Left hindlimb (tissue), 1 donor: Measurements from ENCODE around the gene SPPL3.
A peak's percentile ranks its signal among the peaks of the same experiment; 100 is the strongest.
"Not testable (repeated sequence)": the region's sequence is repeated elsewhere in the genome, so short reads cannot be mapped to it uniquely, and the experiment has no call there.

Experiments used
- DNase-seq: peaks from one replicate; pipeline ENCODE4 v3.0.0-alpha.2; 2018

The SPPL3 gene

GRCh38 chr12:120740871-120741270, 163.3 kb downstream of the SPPL3 start:
- no peak for DNase-seq

- DNase-seq, result no peak
These were observed 164.1 kb downstream of the SPPL3 start for GRCh38 chr12:120739821-120740613.

DNA sequence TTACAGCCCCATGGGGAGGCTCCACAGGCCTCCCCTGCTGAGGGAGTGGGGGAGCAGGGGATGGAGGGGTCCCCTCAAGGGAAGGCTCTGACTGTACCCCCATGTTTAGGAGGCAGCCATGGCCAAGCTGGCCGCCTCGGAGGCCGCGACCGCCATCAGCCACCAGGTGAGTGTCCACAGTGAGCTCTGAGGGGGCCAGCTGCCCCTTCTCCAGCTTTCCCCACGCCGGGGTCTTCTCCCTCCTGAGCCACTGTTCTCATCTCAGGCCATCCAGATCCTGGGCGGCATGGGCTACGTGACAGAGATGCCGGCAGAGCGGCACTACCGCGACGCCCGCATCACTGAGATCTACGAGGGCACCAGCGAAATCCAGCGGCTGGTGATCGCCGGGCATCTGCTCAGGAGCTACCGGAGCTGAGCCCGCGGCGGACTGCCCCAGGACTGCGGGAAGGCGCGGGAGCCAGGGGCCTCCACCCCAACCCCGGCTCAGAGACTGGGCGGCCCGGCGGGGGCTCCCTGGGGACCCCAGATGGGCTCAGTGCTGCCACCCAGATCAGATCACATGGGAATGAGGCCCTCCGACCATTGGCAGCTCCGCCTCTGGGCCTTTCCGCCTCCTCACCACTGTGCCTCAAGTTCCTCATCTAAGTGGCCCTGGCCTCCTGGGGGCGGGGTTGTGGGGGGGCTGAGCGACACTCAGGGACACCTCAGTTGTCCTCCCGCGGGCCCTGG, 165.0 kb downstream of the SPPL3 start:
- no peak for DNase-seq

DNA sequence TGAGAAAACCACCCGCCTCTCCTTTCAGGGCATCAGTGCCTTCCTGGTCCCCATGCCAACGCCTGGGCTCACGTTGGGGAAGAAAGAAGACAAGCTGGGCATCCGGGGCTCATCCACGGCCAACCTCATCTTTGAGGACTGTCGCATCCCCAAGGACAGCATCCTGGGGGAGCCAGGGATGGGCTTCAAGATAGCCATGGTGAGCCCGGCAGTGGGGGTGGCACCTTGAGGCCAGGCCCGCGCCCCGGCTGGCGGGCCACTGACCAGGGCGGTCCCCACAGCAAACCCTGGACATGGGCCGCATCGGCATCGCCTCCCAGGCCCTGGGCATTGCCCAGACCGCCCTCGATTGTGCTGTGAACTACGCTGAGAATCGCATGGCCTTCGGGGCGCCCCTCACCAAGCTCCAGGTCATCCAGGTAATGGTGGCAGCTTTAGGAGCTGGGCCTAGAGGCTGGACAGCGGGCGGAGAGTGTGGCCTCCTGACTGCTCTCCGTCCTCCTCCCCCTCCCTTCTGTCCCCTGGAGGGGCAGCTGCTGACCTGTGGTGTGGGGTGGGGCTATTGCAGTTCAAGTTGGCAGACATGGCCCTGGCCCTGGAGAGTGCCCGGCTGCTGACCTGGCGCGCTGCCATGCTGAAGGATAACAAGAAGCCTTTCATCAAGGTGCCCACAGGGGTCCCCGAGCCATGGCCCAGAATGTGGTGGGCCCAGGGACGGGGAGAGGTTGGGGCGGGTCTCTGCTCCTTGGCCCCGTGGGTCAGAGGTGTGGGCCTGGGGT, 165.7 kb downstream of the SPPL3 start:
- DNase-seq, result no peak

GRCh38 chr12:120737557-120738251, 166.5 kb downstream of the SPPL3 start:
- no peak for DNase-seq

- no peak for DNase-seq
These were observed 167.5 kb downstream of the SPPL3 start for GRCh38 chr12:120736404-120737331.

DNA sequence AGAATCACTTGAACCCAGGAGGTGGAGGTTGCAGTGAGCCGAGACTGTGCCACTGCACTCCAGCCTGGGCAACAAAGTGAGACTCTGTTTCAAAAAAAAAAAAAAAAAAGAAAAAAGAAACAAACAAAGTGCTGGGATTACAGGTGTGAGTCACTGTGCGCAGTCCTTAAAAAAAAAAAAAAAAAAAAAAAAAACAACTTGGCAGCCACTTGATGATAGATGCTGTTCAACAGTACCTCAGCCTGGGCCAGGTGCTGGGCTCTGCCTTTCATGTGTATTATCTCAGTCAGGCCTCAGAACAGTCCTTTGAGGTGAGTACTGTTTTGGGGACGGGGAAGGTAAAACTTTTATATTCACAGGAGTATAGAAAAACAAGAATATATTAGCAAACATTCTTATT, 169.0 kb downstream of the SPPL3 start:
- DNase-seq, result no peak

DNA sequence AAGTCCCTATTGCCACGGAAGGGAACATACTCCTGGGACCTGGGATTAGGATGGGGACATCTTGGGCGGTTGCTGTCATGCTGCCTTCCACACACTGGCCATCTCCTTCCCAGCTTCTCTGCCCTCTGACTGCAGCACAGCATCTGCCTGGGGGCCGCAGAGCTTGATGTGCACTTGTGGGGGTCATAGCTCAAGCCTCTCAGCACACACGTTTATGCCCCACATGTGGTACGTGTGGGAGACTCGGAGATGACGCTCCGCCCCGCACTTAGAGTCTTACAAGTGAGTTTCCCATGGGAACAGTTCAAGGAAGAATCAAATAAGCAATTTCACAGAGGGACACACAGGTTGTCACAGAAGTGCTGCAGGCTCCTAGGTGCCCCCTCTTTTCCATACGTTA, 169.9 kb downstream of the SPPL3 start:
- no peak for DNase-seq

GRCh38 chr12:120733574-120733973, 170.6 kb downstream of the SPPL3 start:
- DNase-seq, result no peak

- DNase-seq, result not testable (repeated sequence)
These were observed 172.0 kb downstream of the SPPL3 start for GRCh38 chr12:120732198-120732597.

DNA sequence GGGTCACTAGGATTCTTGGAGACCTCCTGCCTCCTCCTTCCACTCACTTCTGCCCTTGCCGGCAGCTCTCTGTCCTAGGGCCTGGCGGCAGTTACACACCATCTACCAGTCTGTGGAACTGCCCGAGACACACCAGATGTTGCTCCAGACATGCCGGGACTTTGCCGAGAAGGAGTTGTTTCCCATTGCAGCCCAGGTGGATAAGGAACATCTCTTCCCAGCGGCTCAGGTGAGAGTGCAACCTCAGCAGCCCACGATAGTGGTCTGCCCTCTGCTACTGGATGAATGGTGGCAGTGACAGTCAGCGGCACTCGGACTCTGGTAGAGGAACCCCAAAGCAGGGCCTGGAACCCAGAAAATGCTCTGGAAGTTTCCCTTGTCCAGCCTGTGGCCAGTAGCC, 177.2 kb downstream of the SPPL3 start:
- no peak for DNase-seq

DNA sequence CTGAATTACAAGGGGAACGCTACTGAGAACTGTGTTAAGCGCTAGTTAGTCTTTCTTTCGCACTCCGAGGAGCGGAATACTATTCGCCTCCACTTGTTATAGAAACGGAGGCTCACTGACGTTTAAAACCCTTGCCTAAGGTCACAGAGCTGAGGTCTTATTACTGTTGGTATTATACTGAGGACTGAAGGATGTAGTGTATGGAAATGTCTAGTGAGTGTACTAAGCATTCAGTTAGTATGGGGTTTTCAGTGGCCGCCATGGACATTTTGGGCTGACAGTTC, 177.7 kb downstream of the SPPL3 start:
- DNase-seq, result no peak

DNA sequence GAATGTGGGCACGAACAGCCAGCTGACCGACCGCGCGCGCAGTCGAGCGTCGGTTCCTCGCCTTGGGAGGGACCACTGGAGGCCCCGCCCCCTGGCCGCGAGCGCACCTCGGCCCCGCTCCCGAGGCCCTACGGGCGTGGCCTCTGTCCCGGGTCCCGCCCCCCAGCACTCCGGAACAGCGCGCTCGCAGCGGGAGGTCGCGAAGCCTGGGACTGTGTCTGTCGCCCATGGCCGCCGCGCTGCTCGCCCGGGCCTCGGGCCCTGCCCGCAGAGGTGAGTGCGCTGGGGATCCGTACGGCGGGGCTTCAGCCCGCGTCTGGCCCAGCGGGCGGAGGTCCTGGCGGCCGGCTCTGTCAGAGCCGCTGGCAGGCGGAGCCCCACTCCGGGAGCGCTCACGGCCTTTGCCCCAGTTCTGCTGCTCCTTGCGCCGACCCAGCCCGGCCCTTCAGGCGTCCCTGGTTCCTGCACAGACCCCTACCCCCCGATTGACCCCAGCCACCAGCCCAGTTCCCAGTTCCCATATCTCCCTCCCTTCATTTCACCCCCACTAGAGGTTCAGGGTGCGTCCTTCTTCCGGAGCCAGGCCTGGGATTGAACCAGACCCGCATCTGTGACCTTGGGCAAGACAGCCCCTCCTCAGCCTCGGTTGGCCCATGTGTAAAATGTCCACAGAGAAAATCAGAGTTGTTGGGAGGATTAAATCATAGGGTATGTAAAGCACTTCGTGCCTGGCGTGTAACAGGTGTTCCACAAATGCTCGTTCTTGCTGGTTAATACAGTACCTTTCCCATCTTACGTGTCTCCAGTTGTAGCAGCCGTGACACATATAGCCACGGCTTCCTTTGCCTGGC, 178.3 kb downstream of the SPPL3 start, which contains the start of gene ACADS:
Gene ACADS, plus strand, starts transcription at position 168 of the 851 bp plus-strand sequence. Its CDS starts 60 bp downstream, at position 228.
- peak; percentile 87 for DNase-seq

- no peak for DNase-seq
These were observed 179.0 kb downstream of the SPPL3 start for GRCh38 chr12:120725151-120725658.

DNA sequence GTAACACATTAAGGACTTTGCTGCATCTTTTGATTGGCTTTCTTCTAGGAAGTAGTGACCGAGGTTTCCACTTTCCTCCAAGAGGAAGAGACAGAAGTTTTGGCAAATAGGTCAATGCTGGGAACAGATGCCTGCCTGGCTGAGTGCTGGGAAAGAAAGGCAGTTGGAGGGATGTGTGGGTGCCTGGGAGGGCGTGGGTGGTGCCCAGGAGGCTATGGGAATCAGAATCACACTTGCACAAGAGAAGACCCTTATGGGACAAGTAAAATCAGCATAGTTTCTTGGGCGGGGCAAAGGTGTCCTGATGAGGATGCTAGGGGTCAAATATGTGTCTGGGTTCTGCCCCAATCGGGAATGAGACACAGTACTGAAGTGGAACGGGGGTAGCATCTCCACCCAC, 179.4 kb downstream of the SPPL3 start:
- DNase-seq, result no peak

- no peak for DNase-seq
These were observed 181.4 kb downstream of the SPPL3 start for GRCh38 chr12:120722784-120723183.

GRCh38 chr12:120721866-120722265, 182.3 kb downstream of the SPPL3 start:
- no peak for DNase-seq

GRCh38 chr12:120720987-120721801, 183.0 kb downstream of the SPPL3 start:
- no peak for DNase-seq

- DNase-seq, result no peak
These were observed 183.7 kb downstream of the SPPL3 start for GRCh38 chr12:120720234-120720986.
